ENCODE results near the gene GREB1.

The GREB1 gene, protein sequence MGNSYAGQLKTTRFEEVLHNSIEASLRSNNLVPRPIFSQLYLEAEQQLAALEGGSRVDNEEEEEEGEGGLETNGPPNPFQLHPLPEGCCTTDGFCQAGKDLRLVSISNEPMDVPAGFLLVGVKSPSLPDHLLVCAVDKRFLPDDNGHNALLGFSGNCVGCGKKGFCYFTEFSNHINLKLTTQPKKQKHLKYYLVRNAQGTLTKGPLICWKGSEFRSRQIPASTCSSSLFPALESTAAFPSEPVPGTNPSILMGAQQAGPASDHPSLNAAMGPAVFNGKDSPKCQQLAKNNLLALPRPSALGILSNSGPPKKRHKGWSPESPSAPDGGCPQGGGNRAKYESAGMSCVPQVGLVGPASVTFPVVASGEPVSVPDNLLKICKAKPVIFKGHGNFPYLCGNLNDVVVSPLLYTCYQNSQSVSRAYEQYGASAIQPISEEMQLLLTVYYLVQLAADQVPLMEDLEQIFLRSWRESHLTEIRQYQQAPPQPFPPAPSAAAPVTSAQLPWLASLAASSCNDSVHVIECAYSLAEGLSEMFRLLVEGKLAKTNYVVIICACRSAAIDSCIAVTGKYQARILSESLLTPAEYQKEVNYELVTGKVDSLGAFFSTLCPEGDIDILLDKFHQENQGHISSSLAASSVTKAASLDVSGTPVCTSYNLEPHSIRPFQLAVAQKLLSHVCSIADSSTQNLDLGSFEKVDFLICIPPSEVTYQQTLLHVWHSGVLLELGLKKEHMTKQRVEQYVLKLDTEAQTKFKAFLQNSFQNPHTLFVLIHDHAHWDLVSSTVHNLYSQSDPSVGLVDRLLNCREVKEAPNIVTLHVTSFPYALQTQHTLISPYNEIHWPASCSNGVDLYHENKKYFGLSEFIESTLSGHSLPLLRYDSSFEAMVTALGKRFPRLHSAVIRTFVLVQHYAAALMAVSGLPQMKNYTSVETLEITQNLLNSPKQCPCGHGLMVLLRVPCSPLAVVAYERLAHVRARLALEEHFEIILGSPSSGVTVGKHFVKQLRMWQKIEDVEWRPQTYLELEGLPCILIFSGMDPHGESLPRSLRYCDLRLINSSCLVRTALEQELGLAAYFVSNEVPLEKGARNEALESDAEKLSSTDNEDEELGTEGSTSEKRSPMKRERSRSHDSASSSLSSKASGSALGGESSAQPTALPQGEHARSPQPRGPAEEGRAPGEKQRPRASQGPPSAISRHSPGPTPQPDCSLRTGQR (N-terminal part only)

DNA sequence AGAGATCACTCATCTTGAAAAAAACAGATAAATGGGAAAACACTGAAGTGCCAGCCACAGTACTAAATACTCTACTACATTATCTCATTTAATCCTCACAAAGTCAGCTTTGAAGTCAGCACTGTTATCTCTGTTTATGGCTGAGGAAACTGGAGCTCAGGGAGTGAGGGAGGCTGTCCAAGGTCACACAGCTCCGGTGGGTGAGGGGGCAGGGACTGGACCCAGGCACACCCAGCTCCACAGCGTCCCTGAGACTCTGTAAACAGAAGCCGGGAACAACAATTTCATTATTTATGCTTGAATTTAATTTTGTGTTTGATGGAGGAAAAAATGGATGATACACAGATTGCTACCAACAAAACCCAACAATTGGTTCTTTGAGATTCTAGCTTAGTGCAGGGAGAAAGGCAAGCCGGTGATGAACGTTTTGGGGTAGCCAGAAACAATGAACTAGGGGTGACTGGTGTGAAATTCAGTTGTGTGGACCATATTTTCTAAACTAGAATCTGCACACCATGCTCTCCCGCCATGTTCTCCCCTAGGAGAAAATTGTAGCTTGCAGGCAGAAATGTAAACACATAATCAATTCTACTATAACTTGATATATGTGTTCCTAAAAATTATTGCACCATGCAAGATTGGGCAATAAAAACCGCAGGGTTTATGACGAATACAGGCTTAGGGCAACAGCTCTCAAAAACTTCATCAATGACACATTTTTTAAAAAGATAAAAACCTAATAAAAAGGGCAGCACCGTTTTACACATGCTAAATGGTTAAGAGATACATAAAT is at the start of gene GREB1:
Gene GREB1, plus strand, starts transcription at position 768 of the 793 bp plus-strand sequence. CDS start 22,570 bp downstream, outside the sequence.
- no peak for DNase-seq

DNA sequence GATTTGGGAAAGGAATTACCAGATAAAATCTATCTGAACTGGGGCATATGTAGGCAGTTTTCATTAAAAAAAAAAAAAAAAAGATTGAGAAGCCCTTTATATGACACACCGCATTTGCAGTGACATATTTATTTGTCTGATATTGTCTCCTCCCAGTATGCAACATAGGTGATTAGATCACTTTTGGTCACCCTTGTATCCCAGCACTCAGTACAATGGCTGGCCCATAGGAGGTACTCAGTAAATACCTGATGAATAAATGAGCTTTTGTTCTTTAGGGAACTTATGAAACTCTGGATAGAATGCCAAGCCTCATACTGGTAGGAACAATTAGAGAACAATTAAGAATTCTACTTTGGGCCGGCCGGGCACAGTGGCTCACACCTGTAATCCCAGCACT is 45.0 kb upstream of the GREB1 start:
- no peak for DNase-seq

DNA sequence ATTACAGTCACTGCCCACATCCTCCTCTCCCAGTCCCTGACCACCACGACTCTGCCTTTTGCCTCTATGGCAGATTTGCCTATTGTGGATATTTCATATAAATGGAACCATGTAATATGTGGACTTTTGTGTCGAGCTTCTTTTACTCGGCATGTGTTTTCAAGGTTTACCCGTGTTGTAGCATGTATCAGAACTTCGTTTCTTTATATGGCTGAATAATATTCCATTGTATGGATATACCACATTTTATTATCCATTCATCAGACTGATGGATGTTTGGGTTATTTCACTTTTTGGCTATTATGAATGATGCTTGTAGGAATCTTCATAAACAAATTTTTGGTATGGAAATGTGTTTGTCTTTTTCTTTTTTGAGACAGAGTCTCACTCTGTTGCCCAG is 43.7 kb upstream of the GREB1 start:
- DNase-seq: no peak

DNA sequence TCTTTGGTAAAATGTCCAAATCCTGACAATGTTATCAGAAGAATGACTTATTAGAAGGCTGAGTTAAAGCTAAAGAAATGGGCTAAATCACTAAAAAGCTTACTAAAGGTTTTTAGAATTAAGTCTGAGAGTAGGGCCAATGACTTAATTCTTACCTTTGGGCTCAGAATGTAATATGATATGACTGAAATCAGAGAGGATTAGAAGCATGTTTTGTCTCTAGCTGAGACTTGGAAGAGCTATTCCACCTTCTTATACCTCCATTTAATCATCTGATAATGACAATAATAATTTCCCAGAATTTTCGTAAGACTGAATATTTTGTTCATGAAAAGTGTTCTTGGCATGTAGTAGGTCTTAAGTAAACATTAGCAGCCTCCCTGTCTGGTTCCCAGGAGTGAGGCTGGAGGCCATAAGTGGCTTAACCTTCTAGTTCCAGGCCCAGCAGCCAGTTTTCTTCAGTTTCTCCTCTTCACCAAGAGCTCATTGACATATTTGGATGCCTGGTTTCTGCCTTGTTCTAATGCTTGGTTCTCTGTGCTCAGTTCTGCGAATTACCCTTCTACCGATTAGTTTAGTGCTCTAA is 42.4 kb upstream of the GREB1 start:
- no peak for DNase-seq

DNA sequence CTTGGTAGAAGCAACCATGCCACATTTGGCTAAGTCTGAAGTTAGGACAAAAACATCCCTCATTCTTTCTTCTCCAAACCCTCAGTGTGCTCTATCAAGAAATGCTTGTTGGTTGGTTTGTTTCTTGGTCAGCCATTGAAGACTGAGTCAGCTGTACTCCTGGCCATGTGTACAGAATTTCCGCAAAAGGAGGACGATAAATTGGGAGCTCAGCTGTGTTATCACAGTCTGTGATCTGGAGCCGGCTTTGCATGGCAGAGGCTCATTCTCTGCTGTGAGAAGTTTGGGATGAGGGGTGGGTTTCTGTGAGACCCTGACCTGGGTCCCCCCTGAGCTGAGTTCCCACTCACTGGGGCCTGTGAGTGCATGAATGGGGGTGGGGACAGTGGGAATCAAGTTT is 41.6 kb upstream of the GREB1 start:
- no peak for DNase-seq

DNA sequence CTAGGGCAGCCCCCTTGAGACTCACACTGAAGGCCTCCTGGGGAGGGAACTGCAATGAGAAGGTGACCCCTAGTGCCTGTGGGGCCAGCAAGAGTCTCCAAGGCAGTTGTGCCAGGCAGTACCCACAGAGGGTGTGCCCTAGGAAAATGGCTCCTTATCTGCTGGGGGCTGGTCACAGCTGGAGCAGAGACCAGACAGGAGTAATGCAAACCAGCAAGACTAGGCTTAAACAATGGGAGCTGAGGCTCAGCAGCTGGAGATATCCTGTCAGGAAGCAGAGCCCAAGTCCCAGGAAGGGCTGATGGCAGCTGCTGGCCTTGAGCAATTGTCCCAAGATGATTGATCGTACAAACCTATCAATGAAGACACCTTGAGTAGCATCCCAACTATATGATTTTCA is 41.1 kb upstream of the GREB1 start:
- DNase-seq: no peak

DNA sequence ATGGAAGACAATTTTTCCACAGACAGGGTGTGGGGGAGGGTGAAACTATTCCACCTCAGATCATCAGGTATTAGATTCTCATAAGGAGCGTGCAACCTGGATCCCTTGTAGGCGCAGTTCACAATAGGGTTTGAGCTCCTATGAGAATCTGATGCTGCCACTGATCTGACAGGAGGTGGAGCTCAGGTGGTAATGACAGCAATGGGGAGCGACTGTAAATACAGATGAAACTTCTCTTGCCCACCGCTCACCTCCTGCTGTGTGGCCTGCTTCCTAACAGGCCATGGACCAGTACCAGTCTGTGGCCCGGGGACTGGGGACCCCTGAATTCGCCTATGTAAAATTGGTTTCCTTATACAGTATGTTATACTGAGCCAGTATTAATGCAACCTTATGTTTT is 40.6 kb upstream of the GREB1 start:
- DNase-seq: no peak

DNA sequence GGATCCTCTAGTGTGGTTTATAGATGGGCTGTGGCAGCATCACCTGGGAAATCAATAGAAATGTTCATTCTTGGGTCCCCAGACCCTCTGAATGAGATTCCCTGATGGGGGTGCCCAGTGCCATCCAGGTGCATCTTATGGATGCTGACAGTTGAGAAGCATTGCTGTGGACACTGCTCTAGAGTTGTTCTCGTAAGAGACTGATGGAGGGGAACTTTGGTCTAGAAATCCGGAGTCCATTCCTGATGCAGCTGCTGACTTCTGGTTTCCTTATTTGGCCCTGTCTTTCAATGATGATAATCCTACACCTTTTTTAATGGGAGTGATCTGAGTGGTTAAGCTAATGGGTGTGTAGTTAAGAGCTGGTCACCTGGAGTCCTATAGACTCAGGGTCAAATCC is 39.5 kb upstream of the GREB1 start:
- no peak for DNase-seq

DNA sequence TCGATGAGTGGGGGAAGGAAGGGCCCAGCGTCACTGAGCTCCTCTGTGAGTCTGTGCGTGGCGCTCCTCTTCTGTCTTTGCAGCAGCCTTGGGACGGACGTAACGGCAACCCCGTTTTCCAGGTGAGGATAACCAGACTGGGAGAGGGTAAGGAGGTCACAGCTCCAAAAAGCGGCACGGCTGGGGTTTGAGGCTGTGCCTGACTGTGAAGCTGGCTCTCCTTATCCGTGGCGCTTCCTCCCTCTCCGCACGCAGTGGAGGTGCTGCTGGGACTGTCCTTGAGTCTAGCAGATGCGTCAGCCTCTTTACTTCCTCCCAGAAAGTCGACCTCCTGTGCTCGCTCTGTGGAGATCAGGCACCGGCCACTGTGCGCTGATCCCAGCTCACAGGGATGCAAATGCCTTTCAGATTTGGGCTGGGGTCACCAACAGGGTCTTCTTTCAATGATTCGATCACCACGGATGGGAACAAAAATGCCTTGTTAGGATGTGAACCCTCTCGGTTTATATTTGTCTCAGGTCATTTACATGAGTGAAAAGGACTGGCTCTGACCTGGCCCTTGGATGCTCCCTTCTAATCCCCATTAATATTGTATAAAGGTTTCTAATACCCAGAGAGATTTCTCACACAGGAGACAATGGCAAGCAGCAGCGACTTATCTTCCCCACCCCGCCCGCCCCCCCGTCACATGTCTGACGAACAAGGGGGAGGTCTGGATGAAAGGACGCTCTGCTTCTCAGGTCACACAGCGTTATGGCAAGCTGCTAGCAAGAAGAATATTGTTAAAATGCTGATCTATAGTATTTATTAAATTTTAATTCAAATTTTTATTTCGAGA is 37.8 kb upstream of the GREB1 start:
- DNase-seq: no peak

DNA sequence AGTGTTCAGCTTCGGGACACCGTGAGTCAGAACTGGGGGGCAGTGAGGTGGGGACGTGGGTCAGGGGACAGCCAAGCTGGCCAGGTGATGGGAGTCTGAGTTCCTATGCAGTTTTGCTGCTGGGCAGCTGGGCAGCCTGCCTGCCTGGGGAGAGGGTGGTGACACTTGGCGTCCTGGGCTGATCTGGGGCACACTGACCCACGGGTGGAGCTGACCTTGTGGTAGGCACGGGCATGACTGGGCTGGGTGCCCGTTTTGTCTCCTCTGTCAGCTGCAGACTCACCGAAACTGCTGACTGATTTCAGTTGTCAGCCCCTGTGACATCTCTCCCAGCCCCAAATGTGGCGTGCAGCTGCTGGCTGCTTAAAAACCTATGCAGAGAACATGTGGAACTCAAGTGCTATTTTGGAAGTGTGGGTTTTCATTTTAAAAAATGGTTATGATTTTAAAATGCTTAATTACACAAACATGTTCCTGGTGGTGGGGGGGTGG is 35.3 kb upstream of the GREB1 start:
- DNase-seq: no peak

DNA sequence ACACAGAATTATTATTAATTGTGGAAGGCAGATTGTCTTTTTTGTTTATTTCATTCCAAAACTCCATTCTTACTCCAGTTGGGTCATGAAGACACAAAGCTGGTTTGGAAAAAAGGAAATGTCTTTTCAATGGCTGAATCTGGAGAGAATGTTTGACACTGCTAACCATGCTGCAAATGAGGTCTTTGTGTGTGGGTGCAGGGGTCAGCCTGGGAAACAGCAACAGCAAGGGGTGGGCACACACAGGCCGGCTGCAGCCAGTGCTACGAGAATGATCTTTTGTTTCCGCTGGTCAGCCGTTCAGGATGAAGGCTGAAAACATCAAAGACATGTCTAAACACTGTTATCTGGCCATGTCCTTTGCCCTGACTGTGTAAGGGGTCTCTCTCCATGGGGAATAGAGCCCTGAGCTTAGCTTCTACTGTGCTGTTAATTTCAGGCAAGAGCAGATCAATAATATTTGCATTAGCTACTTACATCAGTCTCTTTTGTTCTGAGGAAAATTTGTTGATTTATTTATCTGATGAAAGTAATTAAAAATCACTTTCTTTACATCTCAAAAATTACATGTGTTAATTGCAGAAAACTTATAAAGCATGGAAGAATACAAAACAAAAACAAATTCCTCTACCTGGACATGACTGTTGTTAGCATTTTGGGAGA is 34.6 kb upstream of the GREB1 start:
- DNase-seq: no peak

DNA sequence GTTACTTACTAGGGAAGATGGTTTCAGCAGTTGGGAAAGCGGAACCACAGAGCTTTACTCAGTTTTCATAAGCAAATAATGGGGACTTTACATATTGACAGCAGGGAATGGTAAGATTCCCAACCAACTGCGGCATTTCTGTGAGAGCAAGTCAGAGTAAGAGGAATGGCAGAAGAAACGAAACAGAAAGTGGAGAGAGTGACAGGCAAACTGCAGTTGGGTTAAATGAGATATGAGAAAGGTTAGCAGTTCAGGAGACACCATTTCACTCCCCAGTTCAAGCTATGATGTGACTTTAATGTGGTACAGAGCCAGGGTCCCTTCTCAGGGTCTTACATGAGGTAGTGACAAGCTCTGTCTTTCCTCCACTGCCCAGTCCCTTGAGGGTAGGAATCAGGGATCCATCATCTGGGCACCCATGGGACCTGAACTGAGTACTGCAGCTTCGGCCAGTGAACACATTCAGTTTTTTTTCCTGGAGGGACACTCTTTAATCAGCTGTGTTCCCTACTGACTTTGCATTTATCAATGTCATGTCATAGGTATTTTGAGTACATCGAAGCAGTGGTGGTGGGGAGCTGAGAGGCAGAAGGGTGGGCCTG is 33.0 kb upstream of the GREB1 start:
- no peak for DNase-seq

GRCh38 chr2:11502740-11503292 is 31.0 kb upstream of the GREB1 start:
- no peak for DNase-seq

- no peak for DNase-seq
Measured at GRCh38 chr2:11503354-11503927, 30.4 kb upstream of the GREB1 start.

GRCh38 chr2:11505652-11506610 is 27.9 kb upstream of the GREB1 start:
- DNase-seq: no peak

GRCh38 chr2:11506611-11506969 is 27.3 kb upstream of the GREB1 start:
- DNase-seq: no peak

GRCh38 chr2:11507517-11507916 is 26.3 kb upstream of the GREB1 start:
- DNase-seq: no peak

DNA sequence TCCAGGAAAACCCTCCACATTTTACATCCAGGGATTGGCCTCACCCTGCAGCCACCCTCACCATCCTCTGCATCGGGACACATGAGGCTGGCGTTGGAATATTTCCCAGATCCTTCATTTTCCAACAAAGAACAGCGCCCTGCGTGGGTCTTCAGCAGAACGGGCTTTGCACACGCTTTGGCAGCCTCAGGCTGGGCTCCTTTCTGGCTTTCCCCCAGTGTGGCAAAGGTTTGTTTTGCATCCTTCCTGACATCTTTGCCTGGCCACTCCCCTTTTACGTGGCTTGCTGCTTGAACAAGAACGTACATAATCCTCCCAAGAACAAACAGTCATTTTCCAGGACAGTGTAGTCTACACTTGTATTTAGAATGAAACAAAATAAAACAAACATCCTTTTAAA is 25.6 kb upstream of the GREB1 start:
- no peak for DNase-seq
